ENCODE results near the gene LEP.

Gene LEP

DNA sequence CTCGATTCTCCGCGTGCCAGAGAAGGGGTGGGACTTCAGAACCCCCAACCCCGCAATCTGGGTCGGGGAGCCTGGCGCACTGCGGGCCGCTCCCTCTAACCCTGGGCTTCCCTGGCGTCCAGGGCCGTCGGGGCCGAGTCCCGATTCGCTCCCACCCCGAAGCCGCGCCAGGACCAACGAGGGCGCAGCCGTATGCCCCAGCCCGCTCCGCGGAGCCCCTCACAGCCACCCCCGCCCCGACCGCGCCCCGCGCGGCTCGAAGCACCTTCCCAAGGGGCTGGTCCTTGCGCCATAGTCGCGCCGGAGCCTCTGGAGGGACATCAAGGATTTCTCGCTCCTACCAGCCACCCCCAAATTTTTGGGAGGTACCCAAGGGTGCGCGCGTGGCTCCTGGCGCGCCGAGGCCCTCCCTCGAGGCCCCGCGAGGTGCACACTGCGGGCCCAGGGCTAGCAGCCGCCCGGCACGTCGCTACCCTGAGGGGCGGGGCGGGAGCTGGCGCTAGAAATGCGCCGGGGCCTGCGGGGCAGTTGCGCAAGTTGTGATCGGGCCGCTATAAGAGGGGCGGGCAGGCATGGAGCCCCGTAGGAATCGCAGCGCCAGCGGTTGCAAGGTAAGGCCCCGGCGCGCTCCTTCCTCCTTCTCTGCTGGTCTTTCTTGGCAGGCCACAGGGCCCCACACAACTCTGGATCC lies at the start of gene LEP:
LEP (plus strand) TSS at position 583 of the 691 bp plus-strand sequence. CDS start 10,741 bp downstream, outside the sequence.
- no peak for DNase-seq (ENCODE audit: low read depth in 2 of 2)

DNA sequence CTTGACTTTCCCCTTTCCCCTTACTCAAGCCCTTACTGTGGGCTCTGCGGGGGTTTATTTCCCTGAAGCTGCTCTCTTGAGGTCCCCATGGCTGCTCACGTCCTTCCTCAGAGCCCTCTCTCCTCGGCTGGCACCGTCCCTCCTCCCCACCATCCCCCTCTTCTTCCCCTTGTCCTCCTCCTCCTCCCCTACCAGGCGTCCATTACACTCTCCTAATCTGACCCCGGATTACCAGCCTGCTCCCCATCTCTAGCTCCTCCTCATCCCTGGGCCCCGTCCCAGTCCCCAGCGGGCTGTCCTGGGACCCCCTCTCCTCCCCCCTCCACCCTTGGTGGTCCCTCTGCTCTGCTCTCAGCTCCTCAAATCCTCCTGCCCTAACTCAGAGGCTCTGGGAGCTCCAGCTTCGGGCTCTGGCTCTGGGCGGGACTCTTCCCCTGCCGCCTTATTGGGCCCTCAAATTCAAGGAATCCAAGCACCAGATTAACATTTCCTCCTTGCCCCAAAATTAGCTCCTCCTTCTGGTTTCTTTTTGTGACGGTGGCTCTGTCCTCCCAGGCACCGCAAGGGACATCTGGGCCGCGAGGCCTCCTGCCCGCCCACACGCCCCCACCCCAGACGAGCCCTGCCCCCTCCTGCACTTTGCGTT lies 48.5 kb upstream of the LEP start:
- no peak for DNase-seq (ENCODE audit: low read depth in 2 of 2)

DNA sequence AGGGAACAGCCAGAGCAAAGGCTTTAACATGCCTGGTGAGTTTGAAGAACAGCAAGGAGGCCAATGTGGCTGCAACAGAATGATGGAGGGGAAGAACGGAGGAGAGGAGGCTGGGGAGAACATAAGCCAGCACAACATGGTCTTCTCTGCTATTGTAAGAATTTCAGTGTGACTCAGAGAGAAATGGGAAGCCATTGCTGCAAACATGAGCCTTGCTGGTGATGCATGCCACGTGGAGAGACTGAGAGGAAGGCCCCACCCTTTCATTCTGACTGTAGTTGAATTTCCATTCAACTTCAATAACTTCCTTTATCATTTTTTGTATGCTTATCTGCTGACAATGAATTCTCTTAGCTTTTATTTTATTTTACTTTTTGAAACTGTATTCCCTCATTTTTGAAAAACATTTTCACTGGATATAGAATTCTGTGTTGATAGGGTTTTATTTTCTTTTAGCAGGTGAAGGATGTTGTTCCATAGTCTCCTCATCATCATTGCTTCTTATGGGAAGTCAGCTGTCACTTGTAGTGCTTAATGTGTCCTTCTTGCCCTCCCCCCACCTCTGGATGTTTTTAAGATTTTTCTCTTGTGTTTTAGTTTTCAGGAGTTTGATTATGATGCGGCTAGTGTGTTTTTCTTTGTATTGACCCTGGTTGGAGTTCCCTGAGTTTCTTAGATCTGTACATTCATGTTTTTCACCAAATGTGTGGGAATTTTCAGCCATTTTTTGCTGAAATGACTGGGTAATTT lies 46.4 kb upstream of the LEP start:
- DNase-seq (ENCODE audit: low read depth in 2 of 2): no peak

- DNase-seq (ENCODE audit: low read depth in 2 of 2): no peak
Observed at GRCh38 chr7:128197589-128197988, 43.5 kb upstream of the LEP start.

DNA sequence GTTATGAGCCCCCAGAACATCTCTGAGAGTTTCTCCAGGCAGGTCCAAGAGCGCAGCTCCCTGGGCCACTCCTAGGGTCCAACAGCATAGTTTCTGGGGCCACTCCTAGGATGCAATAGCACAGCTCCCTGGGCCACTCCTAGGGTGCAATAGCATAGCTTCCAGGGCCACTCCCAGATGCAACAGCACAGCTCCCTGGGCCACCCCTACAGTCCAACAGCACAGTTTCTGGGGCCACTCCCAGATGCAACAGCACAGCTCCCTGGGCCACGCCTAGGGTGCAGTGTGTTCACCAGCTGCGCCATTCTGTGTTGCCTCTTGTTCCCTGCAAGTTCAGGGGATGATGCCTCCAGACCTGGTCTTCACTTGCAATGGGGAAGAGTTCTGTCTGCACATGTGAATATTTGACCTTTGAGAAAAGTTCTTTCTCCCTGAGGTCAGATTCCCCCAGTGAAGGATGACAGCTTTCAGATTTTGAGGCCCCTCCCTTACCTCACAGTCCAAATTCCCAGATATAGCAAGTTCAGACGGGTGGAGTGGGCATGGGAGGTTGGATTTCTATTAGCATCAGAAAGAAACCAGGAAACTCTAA lies 43.0 kb upstream of the LEP start:
- no peak for DNase-seq (ENCODE audit: low read depth in 2 of 2)

GRCh38 chr7:128200376-128200775 lies 40.7 kb upstream of the LEP start:
- DNase-seq (ENCODE audit: low read depth in 2 of 2): no peak

DNA sequence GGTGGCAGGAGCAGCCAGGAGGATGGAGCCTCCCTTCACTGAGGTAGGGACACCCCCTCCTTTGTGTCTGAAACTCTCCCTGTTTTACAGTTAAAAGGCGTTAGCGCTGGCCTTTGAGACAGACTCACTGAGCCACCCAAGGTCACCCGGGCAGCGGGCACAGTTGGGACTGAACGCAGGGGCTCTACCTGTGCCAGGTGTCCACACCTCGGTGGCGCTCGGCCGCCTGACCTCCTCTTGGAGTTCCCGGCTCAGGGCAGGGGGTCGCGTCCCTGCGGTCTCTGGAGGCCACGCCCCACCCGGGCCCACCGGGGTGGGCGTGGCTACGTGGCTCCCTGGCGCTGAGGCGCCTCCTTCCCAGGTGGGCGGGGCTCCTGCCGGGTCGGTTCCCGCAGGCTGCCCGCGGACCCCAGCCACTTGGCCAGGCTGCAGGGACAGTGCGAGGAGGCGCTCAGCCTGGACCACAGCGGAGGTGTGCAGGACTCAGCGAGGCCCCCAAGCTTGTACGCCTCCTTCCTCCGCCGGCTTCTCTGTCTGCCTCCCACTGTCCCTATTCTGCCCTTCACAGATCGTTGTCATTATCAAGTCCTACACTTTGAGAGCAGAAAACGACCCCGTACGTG lies 39.9 kb upstream of the LEP start:
- no peak for DNase-seq (ENCODE audit: low read depth in 2 of 2)

DNA sequence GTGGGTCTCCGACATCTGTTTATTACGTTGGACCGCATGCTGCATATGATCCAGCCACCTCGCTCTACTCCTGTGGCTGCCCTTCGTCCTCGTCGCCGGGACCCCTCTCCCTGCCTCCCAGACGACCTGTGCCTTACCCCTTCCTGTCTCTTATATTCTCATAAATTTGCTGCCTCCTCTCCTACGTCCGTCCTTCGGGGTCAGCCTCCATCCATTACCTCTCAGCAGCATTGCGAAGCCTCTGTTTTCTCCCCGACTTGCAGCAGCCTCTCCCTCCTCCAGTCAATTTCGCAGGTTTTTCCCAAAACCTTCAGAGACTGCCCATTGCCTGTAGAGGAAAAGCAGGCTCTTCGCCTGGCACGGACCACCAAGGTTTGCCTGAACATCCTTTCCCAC lies 39.4 kb upstream of the LEP start:
- no peak for DNase-seq (ENCODE audit: low read depth in 2 of 2)

DNA sequence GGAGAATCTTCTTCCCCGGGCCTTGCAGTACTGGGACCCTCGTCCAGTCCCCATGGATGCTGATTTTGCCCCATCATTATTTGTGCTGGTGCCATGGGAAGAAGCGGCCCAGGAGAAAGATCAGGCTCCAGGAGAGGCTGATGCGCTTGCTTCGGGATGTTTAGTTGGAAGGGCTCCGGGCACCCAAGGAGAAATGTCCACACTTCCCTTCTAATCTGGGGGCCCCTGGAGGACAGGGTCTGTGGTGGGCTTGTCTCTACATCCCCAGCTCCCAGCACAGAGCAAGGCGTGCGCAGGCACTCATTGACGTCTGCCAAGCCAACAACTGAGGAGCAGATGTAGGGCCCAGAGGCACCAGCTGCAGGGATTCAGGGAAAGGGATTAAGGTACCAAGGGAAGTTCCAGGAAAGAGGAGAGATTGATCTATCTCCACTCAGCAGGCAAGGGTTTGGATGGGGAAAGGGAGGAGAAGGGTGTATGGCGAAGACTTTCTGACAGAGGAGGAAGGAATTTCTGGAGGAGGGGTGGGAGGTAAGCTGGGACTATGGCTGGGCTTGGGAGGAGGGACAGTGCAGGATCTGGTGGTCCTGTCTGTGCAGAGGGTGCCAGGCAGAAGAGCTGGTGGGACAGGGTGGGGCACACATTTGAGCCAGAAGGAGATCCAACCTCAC lies 38.7 kb upstream of the LEP start:
- DNase-seq (ENCODE audit: low read depth in 2 of 2): no peak

- DNase-seq (ENCODE audit: low read depth in 2 of 2): no peak
Observed at GRCh38 chr7:128203047-128203491, 38.0 kb upstream of the LEP start.

- no peak for DNase-seq (ENCODE audit: low read depth in 2 of 2)
Observed at GRCh38 chr7:128203710-128204214, 37.3 kb upstream of the LEP start.

GRCh38 chr7:128204455-128204854 lies 36.6 kb upstream of the LEP start:
- no peak for DNase-seq (ENCODE audit: low read depth in 2 of 2)

- no peak for DNase-seq (ENCODE audit: low read depth in 2 of 2)
Observed at GRCh38 chr7:128205068-128205467, 36.0 kb upstream of the LEP start.

DNA sequence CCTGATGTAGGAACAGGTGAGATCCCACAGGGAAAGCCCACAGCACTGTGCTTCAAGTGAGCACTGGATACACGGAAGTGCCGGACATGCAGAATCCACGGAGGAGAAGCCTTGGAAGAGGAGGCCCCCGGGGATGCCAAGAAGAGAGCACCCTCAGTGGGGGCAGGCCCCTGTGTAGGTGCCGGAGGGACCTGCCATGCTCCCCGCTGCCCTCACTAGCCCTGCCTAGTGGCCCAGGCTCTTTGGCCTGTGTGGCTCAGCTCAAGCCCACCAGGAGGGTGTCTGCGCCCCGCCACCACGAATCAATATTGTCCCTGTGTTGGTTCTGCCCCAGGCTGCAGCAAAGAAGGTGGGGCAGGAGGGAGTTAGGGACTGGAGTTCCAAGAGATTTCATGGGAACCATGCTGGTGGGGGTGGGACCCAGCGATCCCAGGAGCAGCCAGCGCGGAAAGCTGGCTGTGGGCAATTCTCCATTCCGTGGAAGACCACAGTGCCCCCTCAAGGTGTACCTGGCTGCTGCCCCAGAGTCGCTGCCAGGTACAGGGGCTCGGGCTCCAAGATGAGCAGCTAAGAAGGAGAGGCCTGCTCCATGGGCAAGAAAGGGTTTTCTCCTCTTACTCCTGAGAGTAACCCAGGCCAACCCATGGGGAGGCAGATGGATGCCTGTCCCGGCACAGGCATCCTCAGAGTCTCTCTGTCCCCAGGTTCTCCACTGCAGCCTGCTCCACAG lies 34.9 kb upstream of the LEP start:
- no peak for DNase-seq (ENCODE audit: low read depth in 2 of 2)

GRCh38 chr7:128206747-128207500 lies 34.2 kb upstream of the LEP start:
- no peak for DNase-seq (ENCODE audit: low read depth in 2 of 2)

DNA sequence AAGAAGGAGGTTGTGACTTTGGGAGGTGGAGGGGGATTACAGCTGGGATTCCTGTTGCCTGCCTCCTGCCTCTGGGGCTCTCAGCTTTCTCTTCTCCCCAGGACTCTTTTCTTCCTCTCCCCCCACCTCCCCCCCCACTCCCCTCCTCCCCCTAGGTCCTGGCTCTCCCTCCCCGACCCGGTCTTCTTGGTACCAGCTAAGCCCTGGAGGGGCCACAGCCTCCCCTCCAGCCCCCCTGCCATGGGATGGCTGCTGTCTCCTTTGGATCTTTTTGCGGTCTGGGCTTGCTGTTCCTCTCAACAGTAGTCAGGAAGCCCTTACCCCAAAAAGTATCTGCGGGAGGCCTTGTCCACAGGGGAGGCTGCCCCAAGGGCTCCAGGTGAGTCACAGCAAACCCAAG lies 33.5 kb upstream of the LEP start:
- no peak for DNase-seq (ENCODE audit: low read depth in 2 of 2)

DNA sequence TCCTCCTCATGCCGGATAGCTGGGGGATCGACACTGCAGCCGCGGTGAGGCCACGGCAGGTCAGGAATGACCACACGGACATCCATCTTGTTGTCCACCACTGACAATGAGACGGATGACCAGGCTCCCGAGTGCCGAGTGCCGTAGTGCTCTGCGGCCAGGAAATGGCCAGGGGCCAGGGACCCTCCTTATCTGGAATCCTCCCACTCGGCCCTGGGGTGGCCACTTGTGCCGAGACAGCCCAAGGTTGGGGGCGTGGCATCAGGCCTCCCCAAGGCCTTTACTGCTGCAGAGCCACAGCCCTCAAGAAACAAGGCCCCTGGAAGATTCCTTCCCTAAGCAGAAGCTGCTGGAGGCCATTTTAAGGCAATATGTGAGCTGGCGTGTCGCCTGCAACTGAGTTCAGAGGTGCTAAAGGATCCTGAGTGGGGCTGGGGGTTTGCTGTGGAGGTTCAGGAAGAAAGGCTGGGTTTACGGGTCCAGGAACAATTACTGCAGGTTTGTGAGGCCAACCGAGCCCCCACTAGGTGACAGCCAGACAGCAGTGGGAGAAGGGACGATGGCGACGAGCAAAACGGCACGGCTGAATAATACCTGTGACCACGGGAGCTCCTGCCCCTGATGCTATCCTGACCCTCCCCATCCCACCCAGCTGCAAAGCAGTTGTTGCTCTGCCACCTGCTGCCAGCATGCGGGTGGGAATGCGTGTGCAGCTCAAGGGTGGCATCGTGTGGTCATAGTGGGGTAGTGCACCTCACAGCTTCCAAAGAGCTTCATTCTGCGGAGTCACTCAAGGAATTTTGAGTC lies 31.6 kb upstream of the LEP start:
- no peak for DNase-seq (ENCODE audit: low read depth in 2 of 2)

DNA sequence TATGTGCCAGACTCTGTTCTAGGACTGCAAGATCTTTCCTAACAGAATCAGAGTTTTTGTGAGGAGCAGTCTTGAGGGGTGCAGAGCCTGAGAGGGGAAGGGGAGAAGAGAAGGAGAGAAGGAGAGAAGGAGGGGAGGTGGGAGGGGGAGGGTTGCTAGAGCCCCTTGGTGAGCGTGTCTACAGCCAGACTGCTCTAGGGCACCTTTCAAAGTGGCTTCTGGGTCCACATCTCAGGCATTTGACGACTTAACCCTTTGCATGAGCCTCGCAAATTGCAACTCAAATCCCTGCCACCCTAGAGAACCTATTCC lies 31.1 kb upstream of the LEP start:
- no peak for DNase-seq (ENCODE audit: low read depth in 2 of 2)

All from fibroblast of skin of left biceps (primary cell).